GM23248 (cell line): ENCODE measurements around the gene CHCHD2. TPM values are rescaled to one million over a fixed set of nuclear protein-coding genes. Genes with fewer than 3 reads are reported as not detected.
"Not testable (repeated sequence)": the region's sequence is repeated elsewhere in the genome, so short reads cannot be mapped to it uniquely, and the experiment has no call there.

Experiments
- DNase-seq: peaks from one replicate; pipeline ENCODE4 v3.0.0-alpha.2; 2015
- H2AFZ ChIP-seq: fragments of 200-600 bp; sonication (generic); 2 replicates; pipeline ENCODE4 v1.6.1; 2016; ENCODE audit warnings: antibody characterized with exemption
- H3F3A ChIP-seq: fragments of 200-600 bp; sonication (generic); 2 replicates; pipeline ENCODE4 v1.6.1; 2016; ENCODE audit warnings: mild to moderate bottlenecking, antibody characterized with exemption, mixed run types; ENCODE audit not compliant: insufficient read depth
- H3K27ac ChIP-seq: fragments of 200-600 bp; sonication (generic); 2 replicates; pipeline ENCODE4 v1.5.1; 2016; ENCODE audit warnings: mild to moderate bottlenecking
- H3K27me3 ChIP-seq: fragments of 200-600 bp; sonication (generic); replicated peaks from 2 replicates; pipeline ENCODE4 v1.6.1; 2016; ENCODE audit warnings: mild to moderate bottlenecking; ENCODE audit not compliant: insufficient read depth
- H3K36me3 ChIP-seq: fragments of 200-600 bp; sonication (generic); 2 replicates; pipeline ENCODE4 v1.6.1; 2016; ENCODE audit warnings: low read depth, mild to moderate bottlenecking
- H3K4me1 ChIP-seq: fragments of 200-600 bp; sonication (generic); 2 replicates; pipeline ENCODE4 v1.6.1; 2016; ENCODE audit warnings: mild to moderate bottlenecking; ENCODE audit not compliant: insufficient read depth
- H3K4me2 ChIP-seq: fragments of 200-600 bp; sonication (generic); one replicate; pipeline ENCODE4 v1.6.1; 2016; ENCODE audit warnings: mild to moderate bottlenecking; ENCODE audit not compliant: unreplicated experiment
- H3K4me3 ChIP-seq: fragments of 200-600 bp; sonication (generic); 2 replicates; pipeline ENCODE4 v1.5.1; 2016; ENCODE audit warnings: mild to moderate bottlenecking
- H3K79me2 ChIP-seq: fragments of 200-600 bp; sonication (generic); 2 replicates; pipeline ENCODE4 v1.6.1; 2016; ENCODE audit warnings: mild to moderate bottlenecking; ENCODE audit not compliant: insufficient read depth
- H3K9ac ChIP-seq: fragments of 200-600 bp; sonication (generic); 2 replicates; pipeline ENCODE4 v1.6.1; 2016; ENCODE audit warnings: mild to moderate bottlenecking
- H3K9me2 ChIP-seq: fragments of 200-600 bp; sonication (generic); 2 replicates; pipeline ENCODE4 v1.6.1; 2016; ENCODE audit warnings: mixed run types, mild to moderate bottlenecking, moderate library complexity; ENCODE audit not compliant: insufficient read depth
- H3K9me3 ChIP-seq: fragments of 200-600 bp; sonication (generic); one replicate; pipeline ENCODE4 v1.6.1; 2017; ENCODE audit warnings: low read depth
- H4K20me1 ChIP-seq: fragments of 200-600 bp; sonication (generic); 2 replicates; pipeline ENCODE4 v1.6.0; 2016; ENCODE audit not compliant: insufficient read depth
- EZH2 ChIP-seq: fragments of 200-600 bp; sonication (generic); IDR thresholded peaks from 2 replicates; pipeline ENCODE4 v1.6.1; 2018; ENCODE audit warnings: antibody characterized with exemption, mild to moderate bottlenecking; ENCODE audit not compliant: insufficient read depth, poor library complexity, severe bottlenecking
- EZH2phosphoT487 ChIP-seq: fragments of 200-600 bp; sonication (generic); IDR thresholded peaks from 2 replicates; pipeline ENCODE4 v1.6.1; 2018; ENCODE audit warnings: antibody characterized with exemption, moderate library complexity, mild to moderate bottlenecking, low read depth; ENCODE audit not compliant: insufficient read depth
- WGBS, 2 experiments: methylation state at CpG; one replicate each; pipeline ENCODE4 v1.1.6; 2015 to 2017; ENCODE audit warnings: low lambda C conversion rate in 2 of 2, low coverage in 1 of 2; ENCODE audit errors: missing lambda C conversion rate in 2 of 2; 5-methylcytosine and 5-hydroxymethylcytosine counted together
- in situ Hi-C: fragments of 300-500 bp; cut with MboI; formaldehyde crosslinking; loops from 2 replicates; pipeline ENCODE4 v1.15.0; 2020
- polyA plus RNA-seq: library from polyadenylated mRNA; unstranded; fragments of >200 nt; fragmentation: Nextera tagmentation; extraction: Ambion mirVana; gene quantifications from 2 replicates; pipeline ENCODE4 v1.2.1, GENCODE V29; 2016
- total RNA-seq: library from RNA; depleted of rRNA; stranded (reverse); fragments of >200 nt; shearing (Covaris generic); gene quantifications from 2 replicates; pipeline ENCODE4 v1.2.3, GENCODE V29; 2014

CHCHD2 gene
- total and polyA plus RNA-seq, 2 experiments from 2014 or later = 307 to 511 TPM

DNA sequence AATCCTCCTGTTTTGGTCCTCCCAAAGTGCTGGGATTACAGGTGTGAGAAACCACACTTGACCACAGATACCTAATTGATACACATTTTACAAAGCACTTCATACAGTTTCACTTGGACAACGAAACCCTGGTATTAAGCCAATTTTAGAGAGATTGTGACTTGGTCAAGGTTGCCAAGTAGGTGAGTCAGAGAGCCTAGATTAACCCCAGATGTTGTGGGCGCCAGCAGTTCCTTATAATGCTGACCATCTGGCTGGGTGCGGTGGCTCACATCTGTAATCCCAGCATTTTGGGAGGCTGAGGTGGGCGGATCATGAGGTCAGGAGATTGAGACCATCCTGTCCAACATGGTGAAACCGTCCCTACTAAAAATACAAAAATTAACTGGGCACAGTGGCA lies 8.6 kb downstream of the CHCHD2 start:
- peak; percentile 97 for DNase-seq
- H3K9me2 ChIP-seq = no peaks in the 10 kb centered on the region
- H3F3A ChIP-seq = peaks cover 44% of the 10 kb centered on the region
- H3K9me3 ChIP-seq = no peaks in the 10 kb centered on the region
- H3K4me1 ChIP-seq = peaks cover 21% of the 10 kb centered on the region
- WGBS, 2 experiments = 0 to 3% methylated on average over 5 of the region's 5 CpGs
- peaks cover 9% of the 10 kb centered on the region; the same call in 1 of the 2 replicates for H3K79me2 ChIP-seq
- H3K27ac ChIP-seq = peak overlapping the region; percentile 32
- H4K20me1 ChIP-seq = no peaks in the 10 kb centered on the region
- TF ChIP-seq EZH2phosphoT487 = no peak
- no peak for TF ChIP-seq EZH2
- H3K27me3 ChIP-seq = no peaks in the 10 kb centered on the region
- H3K4me3 ChIP-seq = 0 out of 2 replicates have a peak overlapping the region, but pooled peaks have one; percentile 20
- H3K36me3 ChIP-seq = peaks cover 32% of the 10 kb centered on the region
- peak overlapping the region; percentile 38 for H3K4me2 ChIP-seq
- no peak overlapping the region for H2AFZ ChIP-seq
- no peak overlapping the region for H3K9ac ChIP-seq
- in situ Hi-C loops = no loop called here

DNA sequence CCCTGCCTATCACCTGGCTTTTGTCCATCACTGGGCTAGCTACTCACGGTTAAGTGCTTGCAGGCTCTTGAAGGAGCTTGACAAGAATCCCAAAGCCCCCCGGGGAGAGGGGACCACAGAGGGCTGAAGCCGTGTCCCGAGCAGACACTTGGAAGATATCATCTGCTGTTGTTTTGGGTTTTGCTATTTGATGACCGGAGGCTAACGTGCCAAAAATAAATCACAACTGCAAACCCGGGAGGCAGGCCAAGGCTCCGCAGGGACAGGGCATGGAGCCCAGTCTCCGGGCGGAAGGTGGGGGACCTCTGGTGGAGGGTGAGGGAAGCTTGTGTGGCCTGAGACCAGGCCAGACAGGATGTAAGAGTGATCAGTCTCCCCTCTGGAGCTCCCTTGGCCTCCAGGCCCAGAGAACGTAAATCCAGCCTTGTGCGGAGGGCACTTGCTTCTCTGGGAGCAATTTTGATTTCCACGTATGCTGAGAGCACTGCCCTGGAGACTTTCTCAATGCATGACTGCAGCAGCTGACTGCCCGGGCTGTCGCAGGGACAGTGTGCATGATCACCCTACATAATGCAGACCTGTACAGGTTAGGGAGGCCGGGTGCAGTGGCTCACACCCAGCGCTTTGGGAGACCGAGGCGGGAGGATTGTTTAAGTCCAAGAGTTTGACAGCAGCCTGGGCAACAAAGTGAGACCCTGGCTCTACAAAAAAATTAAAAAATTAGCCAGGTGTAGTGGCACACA lies 13.3 kb downstream of the CHCHD2 start, which contains the start of gene PHKG1:
TSS of gene PHKG1 (minus strand) at position 164 of the 743 bp plus-strand sequence. CDS start 4,011 bp downstream, outside the sequence.
- WGBS, 2 experiments = 15 to 17% methylated on average over 19 of the region's 19 CpGs
- Histone ChIP-seq H2AFZ (no peak within 1 kb of the TSS), H3F3A (peaks cover 10% of the 10 kb centered on the region), H3K79me2 (no peaks in the 10 kb centered on the region), H3K4me2 (peak within 1 kb of the TSS; percentile 70), H3K36me3 (no peaks in the 10 kb centered on the region), H3K27ac (peak within 1 kb of the TSS; percentile 37), H3K4me1 (peaks cover 19% of the 10 kb centered on the region), H3K9me2 (no peaks in the 10 kb centered on the region), H3K9me3 (no peaks in the 10 kb centered on the region), H3K9ac (0 out of 2 replicates have a peak within 1 kb of the TSS, but pooled peaks have one; percentile 9), H4K20me1 (no peaks in the 10 kb centered on the region), H3K27me3 (no peaks in the 10 kb centered on the region), H3K4me3 (peak within 1 kb of the TSS; percentile 39; the same call in 1 of the 2 replicates)
- peak; percentile 92 for DNase-seq
- in situ Hi-C loops = no loop called here
- no peak for TF ChIP-seq EZH2
- TF ChIP-seq EZH2phosphoT487 = no peak

DNA sequence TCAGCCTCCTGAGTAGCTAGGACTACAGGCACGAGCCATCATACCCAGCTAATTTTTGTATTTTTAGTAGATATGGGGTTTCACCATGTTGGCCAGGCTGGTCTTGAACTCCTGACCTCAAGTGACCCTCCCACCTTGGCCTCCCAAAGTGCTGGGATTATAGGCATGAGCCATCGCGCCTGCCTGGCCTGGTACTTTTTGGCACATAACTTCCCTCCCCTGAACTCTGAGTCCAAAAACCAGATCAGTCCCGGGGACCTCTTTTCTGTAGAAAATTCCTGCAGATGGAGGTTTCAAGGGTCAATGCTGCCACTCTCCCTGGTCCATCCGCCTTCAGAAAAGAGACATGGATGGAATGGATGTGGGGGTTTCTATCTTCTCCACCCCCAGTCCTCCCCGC lies 13.9 kb downstream of the CHCHD2 start:
- H4K20me1 ChIP-seq, H3K36me3 ChIP-seq, H2AFZ ChIP-seq, H3K27me3 ChIP-seq, H3K9me3 ChIP-seq, H3K79me2 ChIP-seq, DNase-seq, H3F3A ChIP-seq, in situ Hi-C loops, H3K9me2 ChIP-seq: not testable (repeated sequence)
- H3K9ac ChIP-seq = 0 out of 2 replicates have a peak overlapping the region, but pooled peaks have one; percentile 9
- peak overlapping the region; percentile 37 for H3K27ac ChIP-seq
- peaks cover 14% of the 10 kb centered on the region for H3K4me1 ChIP-seq
- H3K4me3 ChIP-seq = peak overlapping the region; percentile 39; the same call in 1 of the 2 replicates
- peak overlapping the region; percentile 70 for H3K4me2 ChIP-seq
- 17 to 21% methylated on average over 6 of the region's 6 CpGs for WGBS, 2 experiments

DNA sequence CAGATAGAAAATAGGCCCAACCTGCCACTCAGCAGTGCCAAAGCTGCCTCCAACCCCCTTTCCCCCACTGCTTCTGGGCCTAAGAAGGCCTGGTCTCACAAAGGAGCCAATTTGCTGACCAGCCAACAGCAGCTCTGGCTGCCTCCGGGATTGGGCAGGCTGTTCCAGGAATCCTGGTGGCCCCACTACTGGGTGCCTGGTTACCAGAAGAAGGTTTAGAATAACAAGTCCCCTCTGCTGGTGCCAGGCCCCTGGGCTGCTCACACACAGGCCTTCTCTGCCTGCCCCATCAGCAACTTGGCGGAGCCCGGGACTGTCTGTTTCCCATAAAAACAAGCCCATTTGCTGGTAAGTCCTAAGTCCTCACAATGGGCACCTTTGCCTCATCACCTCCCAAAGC lies 14.7 kb downstream of the CHCHD2 start:
- Histone ChIP-seq H3K27ac (no peak overlapping the region), H3F3A (peaks cover 10% of the 10 kb centered on the region), H3K4me2 (no peak overlapping the region), H3K9me2 (no peaks in the 10 kb centered on the region), H3K4me3 (no peak overlapping the region), H4K20me1 (no peaks in the 10 kb centered on the region), H2AFZ (no peak overlapping the region), H3K27me3 (no peaks in the 10 kb centered on the region), H3K36me3 (no peaks in the 10 kb centered on the region), H3K9ac (no peak overlapping the region), H3K4me1 (peaks cover 10% of the 10 kb centered on the region), H3K9me3 (no peaks in the 10 kb centered on the region), H3K79me2 (no peaks in the 10 kb centered on the region)
- peak; percentile 22 for DNase-seq
- in situ Hi-C loops = no loop called here
- TF ChIP-seq EZH2 = no peak
- TF ChIP-seq EZH2phosphoT487 = no peak
- 33 to 59% methylated on average over 3 of the region's 3 CpGs for WGBS, 2 experiments
